Loucy (cell line): ENCODE data around the gene PHF21B.

Experiments used
- EZH2phosphoT487 ChIP-seq: fragments of 200-600 bp; IDR thresholded peaks from 2 replicates; pipeline ENCODE4 v1.6.1; 2018; ENCODE audit warnings: antibody characterized with exemption, mild to moderate bottlenecking, moderate library complexity, borderline replicate concordance
- TF ChIP-seq, protein P1 (sequence below): fragments of 200-600 bp; sonication (generic); conservative IDR thresholded peaks from 2 replicates; pipeline ENCODE4 v1.5.1; 2014; ENCODE audit warnings: mild to moderate bottlenecking, antibody characterized with exemption, low read length

GRCh38 chr22:44885806-44886360, 123.9 kb downstream of the PHF21B start:
- TF ChIP-seq, protein P1, sequence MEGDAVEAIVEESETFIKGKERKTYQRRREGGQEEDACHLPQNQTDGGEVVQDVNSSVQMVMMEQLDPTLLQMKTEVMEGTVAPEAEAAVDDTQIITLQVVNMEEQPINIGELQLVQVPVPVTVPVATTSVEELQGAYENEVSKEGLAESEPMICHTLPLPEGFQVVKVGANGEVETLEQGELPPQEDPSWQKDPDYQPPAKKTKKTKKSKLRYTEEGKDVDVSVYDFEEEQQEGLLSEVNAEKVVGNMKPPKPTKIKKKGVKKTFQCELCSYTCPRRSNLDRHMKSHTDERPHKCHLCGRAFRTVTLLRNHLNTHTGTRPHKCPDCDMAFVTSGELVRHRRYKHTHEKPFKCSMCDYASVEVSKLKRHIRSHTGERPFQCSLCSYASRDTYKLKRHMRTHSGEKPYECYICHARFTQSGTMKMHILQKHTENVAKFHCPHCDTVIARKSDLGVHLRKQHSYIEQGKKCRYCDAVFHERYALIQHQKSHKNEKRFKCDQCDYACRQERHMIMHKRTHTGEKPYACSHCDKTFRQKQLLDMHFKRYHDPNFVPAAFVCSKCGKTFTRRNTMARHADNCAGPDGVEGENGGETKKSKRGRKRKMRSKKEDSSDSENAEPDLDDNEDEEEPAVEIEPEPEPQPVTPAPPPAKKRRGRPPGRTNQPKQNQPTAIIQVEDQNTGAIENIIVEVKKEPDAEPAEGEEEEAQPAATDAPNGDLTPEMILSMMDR: no peak
- TF ChIP-seq EZH2phosphoT487: no peak
